ENCODE results near the gene LMX1B. TPM values are rescaled to one million over a fixed set of nuclear protein-coding genes. Genes with fewer than 3 reads are reported as not detected.

LMX1B gene
- total RNA-seq, 1 experiment from 2014 or later: not detected

GRCh38 chr9:126700903-126701812 lies 87.4 kb downstream of the LMX1B start:
- no peak for DNase-seq

GRCh38 chr9:126701813-126702140 lies 88.0 kb downstream of the LMX1B start:
- Mint-ChIP-seq H3K4me1 (ENCODE audit: low read depth, unreplicated experiment) (no peaks in the 10 kb centered on the region), H3K4me3 (ENCODE audit: low read depth, unreplicated experiment) (no peak overlapping the region), H3K27ac (ENCODE audit: unreplicated experiment) (no peak overlapping the region), H3K9me3 (ENCODE audit: low read depth, unreplicated experiment) (no peaks in the 10 kb centered on the region), H3K36me3 (ENCODE audit: insufficient read depth, unreplicated experiment) (no peaks in the 10 kb centered on the region), H3K27me3 (ENCODE audit: unreplicated experiment) (peaks cover 90% of the 10 kb centered on the region)
- no peak for DNase-seq
- intact Hi-C loops (cut with micrococcal nuclease; ENCODE audit: unreplicated experiment): no loop called here
- BruUV-seq (replicated peaks): no TSS peak
- no peak for TF ChIP-seq CTCF (IDR thresholded peaks at IDR 0.05; ENCODE audit: unreplicated experiment)
- CTCF ChIA-PET: no interaction called here

More at GRCh38 chr9:126700903-126701812, 87.4 kb downstream of the LMX1B start:
- TF ChIP-seq CTCF (IDR thresholded peaks at IDR 0.05; ENCODE audit: unreplicated experiment): no peak
- H3K36me3 Mint-ChIP-seq (ENCODE audit: insufficient read depth, unreplicated experiment): no peaks in the 10 kb centered on the region
- no peaks in the 10 kb centered on the region for H3K4me1 Mint-ChIP-seq (ENCODE audit: low read depth, unreplicated experiment)
- H3K4me3 Mint-ChIP-seq (ENCODE audit: low read depth, unreplicated experiment): no peak overlapping the region
- intact Hi-C loops (cut with micrococcal nuclease; ENCODE audit: unreplicated experiment): no loop called here
- CTCF ChIA-PET: no interaction called here
- H3K9me3 Mint-ChIP-seq (ENCODE audit: low read depth, unreplicated experiment): no peaks in the 10 kb centered on the region
- BruUV-seq (replicated peaks): no TSS peak
- H3K27me3 Mint-ChIP-seq (ENCODE audit: unreplicated experiment): peaks cover 96% of the 10 kb centered on the region
- H3K27ac Mint-ChIP-seq (ENCODE audit: unreplicated experiment): no peak overlapping the region

- CTCF ChIA-PET: interaction anchor here (2.0 kb wide), 1 partner anchor 79 kb away, joined by 8 read pairs; no protein-coding TSS in a partner anchor
- no peaks in the 10 kb centered on the region for H3K36me3 Mint-ChIP-seq (ENCODE audit: insufficient read depth, unreplicated experiment)
- no peaks in the 10 kb centered on the region for H3K9me3 Mint-ChIP-seq (ENCODE audit: low read depth, unreplicated experiment)
- DNase-seq: peak; percentile 28
- H3K27ac Mint-ChIP-seq (ENCODE audit: unreplicated experiment): no peak overlapping the region
- H3K4me3 Mint-ChIP-seq (ENCODE audit: low read depth, unreplicated experiment): no peak overlapping the region
- TF ChIP-seq CTCF (IDR thresholded peaks at IDR 0.05; ENCODE audit: unreplicated experiment): peak; percentile 52
- H3K27me3 Mint-ChIP-seq (ENCODE audit: unreplicated experiment): peaks cover 85% of the 10 kb centered on the region
- BruUV-seq (replicated peaks): no TSS peak
- intact Hi-C loops (cut with micrococcal nuclease; ENCODE audit: unreplicated experiment): no loop called here
- no peaks in the 10 kb centered on the region for H3K4me1 Mint-ChIP-seq (ENCODE audit: low read depth, unreplicated experiment)
Measured at GRCh38 chr9:126702151-126703001, 88.6 kb downstream of the LMX1B start.

- intact Hi-C loops (cut with micrococcal nuclease; ENCODE audit: unreplicated experiment): no loop called here
- TF ChIP-seq CTCF (IDR thresholded peaks at IDR 0.05; ENCODE audit: unreplicated experiment): no peak
- H3K4me3 Mint-ChIP-seq (ENCODE audit: low read depth, unreplicated experiment): no peak overlapping the region
- CTCF ChIA-PET: interaction anchor here (2.0 kb wide), 1 partner anchor 79 kb away, joined by 8 read pairs; no protein-coding TSS in a partner anchor
- no peaks in the 10 kb centered on the region for H3K9me3 Mint-ChIP-seq (ENCODE audit: low read depth, unreplicated experiment)
- H3K4me1 Mint-ChIP-seq (ENCODE audit: low read depth, unreplicated experiment): no peaks in the 10 kb centered on the region
- no peak overlapping the region for H3K27ac Mint-ChIP-seq (ENCODE audit: unreplicated experiment)
- peaks cover 85% of the 10 kb centered on the region for H3K27me3 Mint-ChIP-seq (ENCODE audit: unreplicated experiment)
- no peak for DNase-seq
- H3K36me3 Mint-ChIP-seq (ENCODE audit: insufficient read depth, unreplicated experiment): no peaks in the 10 kb centered on the region
- no TSS peak for BruUV-seq (replicated peaks)
Measured at GRCh38 chr9:126703002-126703865, 89.5 kb downstream of the LMX1B start.

All from Calu3 (cell line).